ENCODE data around the gene SEC61B.

The SEC61B gene

DNA sequence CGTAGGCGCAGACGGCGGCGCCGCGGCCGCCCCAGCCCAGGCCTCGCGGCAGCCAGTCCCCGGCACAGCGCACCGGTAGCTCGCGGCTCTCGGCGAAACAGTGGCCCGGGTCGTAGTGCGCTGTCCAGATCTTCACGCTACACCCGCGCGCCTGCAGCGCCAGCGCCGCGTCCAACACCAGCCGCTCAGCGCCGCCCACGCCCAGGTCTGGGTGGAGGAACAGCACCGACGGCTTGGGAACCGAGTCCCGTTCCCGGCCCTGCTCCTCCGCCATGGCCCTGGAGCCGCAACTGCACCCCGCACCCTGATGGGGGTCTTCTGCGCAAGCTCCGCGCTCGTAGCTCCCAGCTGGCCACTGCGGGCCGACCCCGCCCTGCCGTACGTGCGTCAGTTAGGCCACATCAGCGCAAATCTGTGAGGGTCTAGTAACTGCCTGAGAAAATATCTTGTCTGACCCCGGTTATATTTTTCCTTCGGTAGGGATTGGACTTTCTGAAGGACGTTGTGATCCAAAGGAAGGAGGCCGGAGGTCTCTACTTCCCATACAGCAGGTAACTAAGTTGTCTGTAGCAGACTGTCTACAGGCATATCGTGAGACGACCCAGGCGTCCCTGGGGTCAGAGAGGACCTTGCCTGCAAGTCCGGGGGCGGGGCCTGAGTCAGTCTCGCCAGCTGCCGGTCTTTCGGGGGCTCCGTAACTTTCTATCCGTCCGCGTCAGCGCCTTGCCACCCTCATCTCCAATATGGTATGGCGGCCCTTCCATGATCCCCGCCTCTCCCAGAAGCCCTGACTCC is at the start of gene SEC61B, which contains the start of gene ALG2:
Gene SEC61B, plus strand, starts transcription at position 662 of the 795 bp plus-strand sequence. Its CDS starts 82 bp downstream, at position 744.
Gene ALG2, minus strand, starts transcription at position 322 of the 795 bp plus-strand sequence. Its CDS starts 48 bp downstream, at position 274.
- DNase-seq: peak; percentile 95

DNA sequence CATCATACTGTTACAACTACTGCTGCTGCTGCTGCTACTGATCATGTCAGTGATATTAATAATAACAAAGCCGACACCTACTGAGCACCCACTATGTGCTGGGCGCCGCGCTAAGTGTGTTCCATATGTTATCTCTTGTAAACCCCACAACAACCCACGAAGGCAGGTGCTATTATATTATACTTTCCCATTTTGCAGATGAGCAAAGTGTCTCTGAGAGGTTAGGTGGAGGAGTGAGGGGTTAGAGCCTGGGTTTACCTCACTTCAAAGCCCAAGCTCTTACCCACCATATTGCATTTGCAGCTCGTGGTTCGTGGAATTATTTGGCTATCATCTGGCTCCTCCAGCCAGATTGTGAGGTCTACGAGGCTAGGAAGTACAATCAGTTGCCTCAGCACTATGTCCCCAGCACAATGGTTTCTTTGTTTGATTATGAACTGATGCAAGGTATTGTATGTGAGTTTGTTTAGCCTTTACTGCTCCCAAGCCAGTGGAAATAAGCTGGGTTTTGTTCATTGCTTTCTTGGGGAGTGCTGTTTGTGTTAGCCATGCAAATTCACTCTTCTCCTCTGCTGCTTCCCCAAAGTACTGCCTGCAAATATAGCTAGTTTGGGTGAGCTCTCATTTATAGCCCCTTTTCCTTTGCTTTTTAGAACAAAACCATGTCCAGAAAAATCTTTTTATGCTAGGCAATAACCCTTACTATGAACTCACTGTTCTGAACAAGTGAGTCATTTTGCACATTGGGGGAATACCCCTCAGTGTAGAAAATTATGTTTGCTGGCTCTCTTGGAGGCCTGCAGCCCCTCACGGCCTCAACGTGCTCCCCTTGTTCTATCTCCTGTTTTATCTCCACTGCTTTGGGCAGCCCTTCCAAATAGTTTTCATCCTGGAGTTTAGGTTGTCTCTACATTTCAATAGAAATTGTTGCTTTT is 48.2 kb upstream of the SEC61B start:
- no peak for DNase-seq

DNA sequence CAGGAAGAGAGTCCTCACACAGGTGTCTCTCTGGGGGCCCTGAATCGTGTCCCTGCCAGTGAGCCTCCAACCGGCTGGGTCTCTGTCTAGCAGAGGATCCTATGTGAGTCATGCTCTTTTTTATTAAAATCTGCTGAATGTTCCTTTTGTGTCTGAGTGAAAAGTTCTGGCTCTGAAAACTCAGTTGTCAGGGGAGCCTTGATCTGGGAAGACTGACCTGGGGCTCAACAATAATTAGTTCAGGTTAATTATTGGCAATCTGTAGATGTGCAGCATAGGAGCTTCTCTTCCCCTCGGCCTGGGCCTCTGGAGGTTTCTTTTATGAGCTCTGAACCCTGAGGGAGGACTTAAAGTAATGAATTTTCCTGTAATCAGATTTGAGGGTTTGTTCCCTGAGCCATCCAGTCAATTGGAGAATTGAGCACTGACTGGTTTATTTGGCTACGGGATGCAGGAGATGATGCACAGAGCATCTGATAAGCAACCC is 45.5 kb upstream of the SEC61B start:
- no peak for DNase-seq

DNA sequence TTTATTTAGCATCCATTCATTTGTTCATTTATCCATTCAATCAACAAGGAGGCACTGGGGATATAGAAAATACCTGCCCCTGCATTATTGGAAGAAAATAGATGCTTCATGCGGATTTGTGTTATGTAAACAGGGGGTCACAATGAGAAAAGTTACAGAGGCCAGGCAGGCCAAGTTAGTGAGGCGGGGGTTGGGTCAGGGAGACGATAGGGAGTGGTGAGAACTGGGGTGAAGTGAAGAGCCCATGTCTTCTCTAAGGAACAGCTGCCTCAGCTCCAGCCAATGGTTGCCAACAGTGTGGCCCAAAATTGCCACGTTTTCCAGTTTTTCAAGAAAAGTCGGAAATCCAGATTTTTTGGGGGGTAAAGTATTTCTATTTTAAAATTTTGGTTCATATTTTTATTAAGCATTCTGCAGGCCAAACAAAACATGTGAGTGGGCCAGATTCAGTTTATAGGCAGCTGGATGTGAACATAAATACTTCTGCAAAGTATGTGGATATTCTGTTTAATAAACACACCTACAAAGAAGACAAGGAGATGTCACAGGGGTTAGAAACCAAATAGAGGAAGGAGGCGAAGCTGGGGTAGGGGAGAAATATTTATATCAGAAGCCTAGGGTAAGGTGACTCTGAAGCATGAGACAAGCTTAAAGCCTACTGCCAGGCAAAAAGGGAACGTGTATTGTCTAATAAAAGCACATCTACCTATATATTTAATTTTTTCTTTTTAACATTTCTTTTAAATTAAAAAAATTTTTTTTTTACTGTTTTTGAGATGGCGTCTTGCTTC is 44.3 kb upstream of the SEC61B start:
- DNase-seq: no peak

DNA sequence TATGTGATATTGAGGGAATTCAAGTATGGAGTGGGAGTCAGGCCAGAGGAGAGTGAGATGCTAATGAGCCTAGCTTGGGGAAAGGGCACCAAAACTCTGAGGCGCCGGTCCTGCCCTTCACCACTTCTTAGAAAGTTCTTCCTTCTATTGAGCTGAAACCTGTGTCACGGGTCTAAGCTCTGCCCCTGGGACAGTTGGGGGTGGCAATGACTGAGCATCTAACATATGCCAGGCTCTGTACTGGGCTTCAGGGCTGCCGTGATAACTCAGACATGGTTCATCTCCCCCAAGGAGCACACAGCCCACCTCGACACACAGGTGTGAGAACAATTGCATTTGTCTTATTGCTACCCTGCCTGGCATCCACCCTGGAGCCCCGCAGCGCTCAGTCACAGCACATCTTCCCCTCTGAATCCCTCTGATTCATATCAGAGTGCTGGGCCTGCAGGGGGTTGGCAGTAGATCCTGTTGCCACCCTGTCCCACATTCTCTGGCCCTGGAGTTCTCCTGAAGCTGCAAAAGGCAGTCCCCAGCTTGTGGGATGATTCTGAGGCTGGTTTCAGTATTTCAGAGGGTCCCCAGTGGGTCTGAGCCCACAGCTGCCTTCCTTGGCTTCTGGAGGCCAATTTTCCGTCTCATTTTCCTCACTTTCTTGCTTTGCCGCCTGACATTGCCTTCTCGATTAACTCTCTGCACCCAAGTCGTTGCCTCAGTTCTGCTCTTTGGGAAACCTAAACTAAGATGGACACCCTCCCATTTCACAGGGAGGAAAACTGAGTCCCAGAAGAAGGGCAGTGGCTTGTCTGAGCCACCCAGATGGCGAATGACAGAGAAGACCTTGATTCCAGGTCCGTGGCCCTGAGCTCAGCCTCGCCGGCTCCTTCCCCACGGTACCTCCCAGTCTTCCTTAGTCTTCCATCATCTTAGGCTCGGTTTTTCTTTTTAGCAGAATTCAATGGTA is 42.9 kb upstream of the SEC61B start:
- DNase-seq: no peak

DNA sequence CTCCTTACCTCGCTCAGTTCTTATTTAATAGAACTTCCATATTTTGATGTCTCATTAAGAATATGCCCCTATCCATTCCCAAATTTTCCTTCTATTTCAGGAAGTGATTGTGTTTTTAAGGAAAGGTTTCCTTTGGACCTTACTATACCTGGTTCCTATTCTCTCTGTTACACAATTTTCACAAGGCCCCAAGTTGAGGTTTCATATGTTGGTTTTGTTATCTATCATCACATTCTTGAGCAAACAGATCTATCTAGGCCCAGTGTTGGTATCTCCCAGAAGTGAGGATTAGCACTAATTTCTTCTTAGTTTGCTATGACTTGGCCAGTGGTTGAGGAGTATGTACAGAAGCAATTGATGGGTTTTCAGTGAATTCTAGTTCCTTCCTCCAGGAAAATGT is 41.9 kb upstream of the SEC61B start:
- no peak for DNase-seq

DNA sequence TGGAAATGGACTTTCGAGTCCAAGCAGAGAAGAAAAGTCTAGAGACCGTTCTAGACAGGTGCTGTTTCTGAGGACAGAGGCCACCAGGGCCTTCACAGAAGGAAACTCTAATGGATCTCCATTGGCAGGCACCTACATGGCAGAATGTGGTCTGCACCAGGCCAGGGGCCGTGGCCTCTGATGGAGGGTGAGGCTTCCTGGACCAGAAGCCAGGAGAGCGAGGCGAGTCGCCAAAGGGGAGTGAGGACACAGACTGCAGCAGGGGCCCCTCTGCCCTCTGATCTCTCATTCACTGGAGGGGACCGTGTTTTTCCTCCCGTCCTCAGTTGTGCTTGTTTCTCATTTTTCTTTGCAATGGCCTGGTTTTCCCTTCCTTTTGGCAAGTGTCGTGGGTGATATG is 41.4 kb upstream of the SEC61B start:
- no peak for DNase-seq

DNA sequence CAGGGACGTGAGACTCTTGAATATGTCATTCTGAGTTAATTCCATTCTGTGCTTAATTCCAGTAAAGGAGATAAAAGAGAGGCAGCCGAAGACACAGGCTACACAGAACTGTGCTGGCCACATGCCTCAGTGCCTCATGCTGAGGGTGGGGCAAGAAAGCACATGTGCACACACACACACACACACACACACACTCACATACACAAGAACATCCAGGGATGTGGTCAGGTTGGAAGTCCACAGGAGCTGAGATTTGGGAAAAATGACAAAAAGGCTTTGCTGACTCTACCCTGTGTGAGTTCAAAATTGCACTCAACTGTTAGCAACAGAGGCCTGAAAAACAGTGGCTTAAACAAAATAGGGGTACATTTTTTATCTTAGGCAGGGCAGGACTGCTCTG is 40.9 kb upstream of the SEC61B start:
- DNase-seq: no peak

DNA sequence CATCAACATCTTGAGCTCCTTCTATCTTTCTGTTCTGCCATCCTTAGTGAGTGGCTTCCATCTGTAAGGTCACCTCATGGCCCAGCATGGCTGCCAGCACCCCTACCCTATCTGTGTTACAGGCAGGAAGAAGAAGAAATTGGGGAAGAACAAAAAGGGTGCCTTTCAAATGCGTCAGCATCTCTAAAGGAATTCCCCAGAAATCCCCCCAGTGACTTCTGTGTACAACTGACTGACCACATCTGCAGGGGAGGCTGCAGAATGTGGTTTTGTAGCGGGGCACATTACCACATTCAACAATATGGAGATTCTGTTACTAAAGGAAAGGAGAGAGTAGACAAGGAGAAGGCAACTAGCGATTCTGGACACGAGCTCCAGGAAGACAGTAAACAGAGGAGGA is 40.5 kb upstream of the SEC61B start:
- no peak for DNase-seq

DNA sequence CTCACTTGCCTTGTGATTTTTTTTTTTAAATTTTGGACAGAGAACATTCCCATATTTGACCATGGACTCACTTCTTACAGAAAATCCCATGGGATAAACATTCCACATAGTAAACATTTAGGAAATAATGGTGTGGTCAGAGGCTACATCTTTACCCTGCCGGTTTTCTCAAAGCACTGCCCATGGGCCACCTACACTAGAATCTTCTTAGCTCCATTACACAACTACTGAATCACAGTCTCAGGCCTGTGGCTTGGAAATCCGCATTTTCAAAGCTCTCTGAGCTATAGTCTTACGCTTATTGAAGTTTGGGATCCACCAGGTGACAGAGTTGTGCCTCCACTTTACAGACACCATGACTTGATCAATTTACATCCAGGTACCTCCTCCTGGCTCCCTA is 39.7 kb upstream of the SEC61B start:
- no peak for DNase-seq

DNA sequence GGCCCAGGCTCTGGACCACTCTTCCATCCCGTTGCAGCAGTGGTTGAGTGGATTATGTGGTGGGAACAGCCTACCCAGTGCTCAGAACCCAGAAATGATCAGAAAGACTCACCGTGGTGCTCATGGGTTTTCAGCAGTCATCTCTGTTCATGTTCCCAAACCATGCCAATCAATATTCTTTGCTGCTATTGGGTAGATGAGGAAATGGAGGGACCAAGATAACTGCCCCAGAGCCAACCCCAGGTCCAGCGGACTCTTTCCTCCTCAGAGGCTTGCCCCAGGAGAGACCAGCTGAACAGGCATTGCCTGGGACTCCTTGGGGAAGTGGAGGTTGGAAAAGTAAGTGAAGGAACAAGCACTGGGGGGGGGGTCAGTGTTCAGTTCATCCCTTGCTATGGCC is 38.5 kb upstream of the SEC61B start:
- no peak for DNase-seq

DNA sequence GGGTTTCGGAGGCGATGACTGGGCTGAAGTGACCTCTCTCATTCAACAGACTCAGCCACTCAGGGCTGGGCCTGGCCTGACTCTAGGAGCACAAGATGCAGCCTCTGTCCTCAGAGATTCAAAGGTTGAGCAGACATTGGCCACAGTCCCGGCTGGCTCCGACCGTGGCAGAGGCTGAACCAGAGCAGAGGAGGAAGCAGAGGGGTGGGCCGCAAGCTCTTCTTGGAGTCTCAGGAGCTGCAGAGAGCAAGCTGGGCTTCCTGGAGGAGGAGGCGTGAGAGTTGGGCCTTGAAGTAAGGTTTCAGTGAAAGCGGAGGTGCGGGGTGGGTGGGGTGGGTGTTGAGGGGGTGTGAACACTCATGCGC is 38.0 kb upstream of the SEC61B start:
- DNase-seq: no peak

DNA sequence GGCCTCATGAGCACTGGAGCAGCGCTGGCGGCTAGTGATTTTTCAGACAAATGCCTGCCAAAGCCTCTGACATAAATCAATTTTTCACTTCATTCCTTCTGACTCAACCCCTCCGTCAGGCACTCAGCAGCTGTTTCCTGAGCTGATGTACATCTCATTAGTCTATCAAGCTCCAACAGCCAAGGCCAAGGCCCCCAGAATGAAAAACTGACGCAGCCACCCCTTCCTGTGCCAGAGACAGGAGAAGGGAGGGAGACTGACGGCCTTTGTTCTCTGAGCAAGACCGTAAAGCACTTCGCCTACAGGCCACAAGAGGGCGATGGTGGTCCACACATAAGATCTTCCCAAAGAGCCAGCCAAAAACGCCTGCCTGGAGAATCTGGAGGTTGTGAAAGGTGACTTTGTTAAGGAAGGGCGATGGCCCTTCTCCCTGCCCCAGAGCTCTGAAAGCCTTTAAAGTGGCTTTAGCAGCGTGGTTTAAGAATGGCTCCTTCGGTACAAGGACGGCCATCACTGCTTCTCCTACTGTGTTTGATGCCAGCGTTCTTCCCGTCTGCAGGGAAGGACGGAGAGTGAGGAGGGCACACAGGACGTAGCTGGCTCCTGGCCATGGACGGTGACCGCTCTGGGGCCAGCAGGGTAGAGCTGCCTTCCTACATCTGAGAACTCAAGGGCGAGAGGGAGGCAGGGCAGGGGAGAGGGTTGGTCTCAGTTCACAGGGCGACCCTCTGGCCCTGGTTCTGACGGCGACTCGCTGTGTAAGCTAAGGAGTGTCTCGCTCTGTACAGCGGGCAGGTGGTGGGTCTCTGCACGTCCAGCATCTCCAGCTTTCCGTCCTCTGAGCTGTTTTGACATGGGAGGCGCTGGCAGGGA is 37.4 kb upstream of the SEC61B start:
- DNase-seq: peak; percentile 79

DNA sequence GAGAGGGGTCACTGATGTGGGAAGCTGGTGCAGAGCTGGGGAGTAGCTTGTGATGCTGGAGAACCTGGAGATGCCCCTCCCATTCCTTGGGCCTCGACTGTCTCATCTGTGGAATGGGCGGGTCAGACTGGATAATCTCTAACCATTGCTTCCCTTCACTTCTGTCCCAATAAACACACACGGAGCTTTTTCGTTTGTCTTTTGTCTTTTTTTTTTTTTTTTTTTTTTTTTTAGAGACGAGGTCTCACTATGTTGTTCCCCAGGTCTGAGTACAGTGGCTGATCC is 36.8 kb upstream of the SEC61B start:
- DNase-seq: no peak

DNA sequence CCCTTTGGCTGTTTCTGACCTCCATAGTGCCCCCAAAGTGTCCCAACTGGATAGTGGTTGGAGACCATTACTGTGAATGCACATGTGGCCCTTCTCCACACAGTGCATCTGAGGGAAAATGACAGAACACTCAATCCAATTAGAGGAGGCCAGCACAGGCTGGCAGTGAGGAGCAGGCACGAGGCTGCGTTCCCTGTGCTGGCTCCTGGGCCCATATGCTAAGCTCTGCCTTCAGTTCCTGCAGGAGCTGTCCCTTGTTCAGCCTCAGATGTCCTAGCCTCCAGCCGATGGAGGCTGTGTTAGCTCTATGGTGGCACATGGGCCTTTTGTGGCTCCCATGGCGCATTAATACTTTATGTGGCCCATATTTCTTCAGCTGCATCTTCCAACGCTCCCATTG is 36.1 kb upstream of the SEC61B start:
- no peak for DNase-seq

DNA sequence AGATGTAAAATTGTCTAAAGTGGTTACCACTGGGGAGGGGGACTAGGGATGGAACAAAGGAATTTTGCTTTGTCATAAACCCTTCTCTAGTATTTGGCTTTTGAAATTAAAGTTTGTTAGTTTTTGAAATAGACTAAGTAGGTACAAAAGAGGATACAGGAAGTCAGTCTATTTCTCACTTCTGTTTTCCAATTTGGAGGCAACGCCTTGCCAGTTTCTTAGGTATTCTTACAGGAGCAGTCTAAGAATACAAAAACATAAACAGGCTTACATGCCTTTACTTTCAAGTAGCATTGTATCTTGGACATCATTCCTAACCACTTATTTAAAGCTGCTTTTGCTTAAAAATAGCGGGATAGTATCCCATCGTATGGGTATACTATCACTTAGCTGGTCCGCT is 34.8 kb upstream of the SEC61B start:
- DNase-seq: no peak

DNA sequence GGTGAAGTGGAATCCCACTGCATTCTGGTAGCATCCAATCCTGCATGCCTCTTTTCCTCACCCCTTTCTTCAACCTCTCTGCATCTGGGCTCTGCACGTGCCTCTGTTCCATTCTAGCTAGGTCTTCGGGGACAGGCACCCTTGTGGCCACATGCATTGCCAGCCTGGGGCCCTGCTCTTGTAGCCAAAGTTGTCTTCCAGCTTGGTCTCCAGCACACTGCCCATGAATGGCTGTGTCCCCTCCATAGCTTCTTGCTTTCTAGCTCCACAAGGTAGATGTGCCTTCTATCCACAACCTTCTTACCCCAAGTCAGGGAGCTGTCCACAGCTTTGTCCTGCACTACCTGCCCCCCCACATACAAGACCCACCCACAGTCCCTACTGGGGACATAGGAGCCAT is 32.9 kb upstream of the SEC61B start:
- DNase-seq: no peak

DNA sequence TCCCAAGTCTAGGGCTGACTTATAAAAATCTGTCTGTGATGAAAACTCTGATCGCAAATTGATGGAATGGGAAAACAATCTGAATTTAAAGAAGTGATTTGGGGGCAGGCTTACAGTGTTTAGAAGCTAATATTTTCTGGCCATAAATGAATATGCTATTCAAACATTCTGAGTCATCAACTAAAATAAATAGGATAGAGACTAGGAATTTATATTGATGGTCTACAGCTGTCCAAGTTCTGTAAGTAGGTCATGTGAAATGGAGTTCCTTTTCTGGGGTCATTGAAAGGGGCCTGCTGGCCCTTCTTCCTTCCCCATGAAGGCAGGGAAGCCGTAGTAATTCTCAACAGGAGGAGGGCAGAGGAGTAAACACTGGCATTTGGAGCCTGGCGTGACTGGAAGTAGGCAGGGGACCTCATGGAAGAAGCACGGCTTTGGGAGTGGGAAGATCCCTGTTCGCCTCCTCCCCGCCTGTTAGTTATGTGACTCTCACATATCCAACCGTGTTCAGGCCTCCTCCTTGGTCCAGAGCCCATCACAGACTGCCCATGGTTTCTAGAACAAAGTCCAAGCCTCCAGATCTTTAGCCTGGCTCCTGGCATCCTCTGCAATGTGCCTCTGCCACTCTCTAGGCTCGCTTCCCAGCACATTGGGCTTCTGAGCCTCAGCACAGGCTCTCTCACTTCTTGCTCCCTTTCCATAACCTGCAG is 32.0 kb upstream of the SEC61B start:
- no peak for DNase-seq

DNA sequence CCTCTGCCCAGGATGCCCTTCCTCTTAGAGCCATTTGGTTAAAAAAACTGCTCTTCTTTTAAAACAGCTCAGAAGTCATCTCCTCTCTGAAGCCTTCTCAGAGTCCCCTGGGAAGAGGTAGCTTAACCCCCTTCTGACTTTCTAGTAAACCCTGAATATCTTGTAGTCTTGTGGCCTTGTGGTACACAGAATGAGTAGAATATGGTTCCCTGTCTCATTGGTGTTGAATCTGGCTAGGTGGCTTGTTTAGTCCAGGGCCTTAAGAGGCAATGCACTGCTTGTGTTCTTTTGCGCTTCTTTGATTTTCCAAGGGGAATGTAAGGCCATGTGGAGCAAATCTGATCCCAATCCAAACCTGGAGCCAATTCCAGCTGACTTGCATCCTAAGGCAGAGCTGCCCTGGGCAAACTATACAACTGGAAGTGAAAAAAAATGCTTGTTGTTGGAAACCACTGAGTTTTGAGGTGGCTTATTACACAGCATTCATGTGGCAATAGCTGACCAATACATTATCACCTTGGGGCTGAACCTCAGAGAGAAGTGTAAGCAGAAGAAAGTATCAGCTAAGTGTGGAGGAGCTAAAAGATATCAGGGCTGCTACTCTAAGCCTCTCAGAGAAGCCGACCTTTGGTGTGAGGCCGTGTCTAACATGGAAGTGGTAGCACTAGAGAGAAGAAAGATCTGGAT is 31.3 kb upstream of the SEC61B start:
- no peak for DNase-seq
